Endothelial cell of umbilical vein (primary cell): Measurements from ENCODE around the gene KRT37. TPM values are rescaled to one million over a fixed set of nuclear protein-coding genes. Genes with fewer than 3 reads are reported as not detected.

Experiments
- BruUV-seq: library from RNA; stranded (reverse); fragments of 400-500 nt; replicated peaks from 2 replicates; lab custom pipeline; 2021; lab: Mats Ljungman, UMichigan
- CTCF ChIA-PET: fragments of 300-600, 350-600 bp; sonication (Branson Sonifier 250); formaldehyde crosslinking; loops from one replicate; lab custom pipeline; 2021; ENCODE audit warnings: antibody characterized with exemption, inconsistent platforms; lab: Charles Lee
- POLR2A ChIA-PET: fragments of 300-600, 350-600 bp; sonication (Branson Sonifier 250); formaldehyde crosslinking; loops from one replicate; lab custom pipeline; 2021; ENCODE audit warnings: antibody characterized with exemption, inconsistent platforms; lab: Charles Lee
- DNase-seq: peaks from one replicate; pipeline ENCODE4 v3.0.0-alpha.2; 2011; ENCODE audit warnings: low read depth, low spot score
- FAIRE-seq: peaks from 2 replicates; lab custom pipeline; 2011; peaks lifted over from hg19 to GRCh38; lab: Jason Lieb, UNC
- H2AFZ ChIP-seq: 2 replicates; pipeline ENCODE4 v1.6.0; 2012; ENCODE audit warnings: low read depth, low read length, control low read depth, inconsistent platforms
- H3K27ac ChIP-seq: 2 replicates; pipeline ENCODE4 v1.5.1; 2011; ENCODE audit warnings: low read depth, mild to moderate bottlenecking, control low read depth, low read length, moderate library complexity; ENCODE audit not compliant: insufficient read depth
- H3K27me3 ChIP-seq, 2 experiments: 2 replicates each; pipeline versions ENCODE4 v1.6.0 to v1.6.1; 2011; ENCODE audit warnings: low read length in 2 of 2, mixed read lengths in 1 of 2; ENCODE audit not compliant: control insufficient read depth in 2 of 2, insufficient read depth in 2 of 2
- H3K36me3 ChIP-seq, 2 experiments: 2 replicates in 1 of 2; 3 replicates in 1 of 2; pipeline ENCODE4 v1.5.1; 2011; ENCODE audit warnings: low read length in 2 of 2, mild to moderate bottlenecking in 1 of 2, moderate library complexity in 1 of 2; ENCODE audit not compliant: control insufficient read depth in 2 of 2, insufficient read depth in 2 of 2; ENCODE audit errors: extremely low read depth in 1 of 2
- H3K4me1 ChIP-seq: 3 replicates; pipeline ENCODE4 v1.5.1; 2011; ENCODE audit warnings: mild to moderate bottlenecking, low read length; ENCODE audit not compliant: control insufficient read depth, insufficient read depth; ENCODE audit errors: extremely low read depth
- H3K4me2 ChIP-seq: 2 replicates; pipeline ENCODE4 v1.6.1; 2011; ENCODE audit warnings: low read length, control low read depth, mixed read lengths; ENCODE audit not compliant: insufficient read depth
- H3K4me3 ChIP-seq, 3 experiments: fragments of 200-600 bp in 1 of 3; sonication (generic), shearing (Covaris generic) in 1 of 3; replicated peaks in 1 of 3; 2 replicates each; pipeline ENCODE4 v1.5.1; 2011 to 2016; ENCODE audit warnings: control low read depth in 3 of 3, low read length in 3 of 3, mild to moderate bottlenecking in 2 of 3, inconsistent platforms in 1 of 3, low read depth in 1 of 3, moderate library complexity in 1 of 3; ENCODE audit not compliant: insufficient read depth in 1 of 3
- H3K79me2 ChIP-seq: 2 replicates; pipeline ENCODE4 v1.6.0; 2012; ENCODE audit warnings: low read length, inconsistent platforms; ENCODE audit not compliant: control insufficient read depth, insufficient read depth
- H3K9ac ChIP-seq: replicated peaks from 2 replicates; pipeline ENCODE3; 2011; ENCODE audit warnings: low read length, control low read depth; ENCODE audit not compliant: insufficient read depth; ENCODE audit errors: extremely low read depth
- H3K9me1 ChIP-seq: replicated peaks from 3 replicates; pipeline ENCODE4 v1.6.0; 2011; ENCODE audit warnings: mild to moderate bottlenecking, low read length; ENCODE audit not compliant: control insufficient read depth, insufficient read depth; ENCODE audit errors: extremely low read depth
- H3K9me3 ChIP-seq: replicated peaks from 2 replicates; pipeline ENCODE4 v1.5.1; 2012; ENCODE audit warnings: low read length, inconsistent platforms; ENCODE audit not compliant: control insufficient read depth, insufficient read depth
- H4K20me1 ChIP-seq: replicated peaks from 2 replicates; pipeline ENCODE3; 2011; ENCODE audit warnings: mild to moderate bottlenecking, low read length; ENCODE audit not compliant: control insufficient read depth, insufficient read depth; ENCODE audit errors: extremely low read depth
- EZH2 ChIP-seq: IDR thresholded peaks from 2 replicates; pipeline ENCODE4 v1.6.1; 2012; ENCODE audit warnings: borderline replicate concordance, low read depth, mild to moderate bottlenecking, moderate library complexity, low read length, inconsistent platforms; ENCODE audit not compliant: severe bottlenecking
- GATA2 ChIP-seq: IDR thresholded peaks from 2 replicates; pipeline ENCODE4 v1.7.0; 2011; ENCODE audit warnings: low read depth, mild to moderate bottlenecking, moderate library complexity, mixed read lengths, low read length; ENCODE audit not compliant: insufficient read length, insufficient read depth
- JUN ChIP-seq: IDR thresholded peaks from 2 replicates; pipeline ENCODE4 v1.6.1; 2011; ENCODE audit warnings: borderline replicate concordance, low read depth; ENCODE audit not compliant: insufficient read length, insufficient read depth
- MAX ChIP-seq: IDR thresholded peaks from 2 replicates; pipeline ENCODE4 v1.6.1; 2011; ENCODE audit not compliant: insufficient read depth, insufficient read length
- MYC ChIP-seq: IDR thresholded peaks from one replicate; pipeline ENCODE4 v1.6.1; 2011; ENCODE audit warnings: mild to moderate bottlenecking, low read depth, low read length
- POLR2A ChIP-seq: IDR thresholded peaks from 2 replicates; pipeline ENCODE4 v1.6.1; 2012; ENCODE audit warnings: low read depth, mild to moderate bottlenecking, control low read depth, low read length
- dilution Hi-C: fragments of 300-500 bp; cut with MboI; formaldehyde crosslinking; loops from one replicate; pipeline ENCODE4 v1.15.0; 2019; ENCODE audit warnings: low sequenced_read_pairs; ENCODE audit not compliant: extremely low pct_ligation_motif_present
- intact Hi-C: fragments of 100-400 bp; cut with micrococcal nuclease; formaldehyde crosslinking; loops from one replicate; pipeline ENCODE4 v1.10.0; 2022
- polyA plus RNA-seq, 4 experiments: library from polyadenylated mRNA; depleted of rRNA in 3 of 4; stranded (reverse) in 3 of 4; unstranded in 1 of 4; fragments of >200 nt; gene quantifications; 2 replicates each; pipeline versions ENCODE4 v1.2.1 to v1.2.3, GENCODE V29; 2011 to 2012; ENCODE audit warnings: missing spikeins in 1 of 4
- total RNA-seq: library from RNA; stranded (reverse); gene quantifications from 2 replicates; pipeline ENCODE4 v1.2.3, GENCODE V29; 2021
- TF ChIP-seq, protein P1 (sequence below), 2 donors: IDR thresholded peaks; 1 replicate in 1 of 2; 2 replicates in 1 of 2; pipeline ENCODE4 v1.5.1; 2011; ENCODE audit warnings: low read length in 2 of 2, mild to moderate bottlenecking in 2 of 2, moderate library complexity in 2 of 2, control low read depth in 1 of 2, inconsistent platforms in 1 of 2, low read depth in 1 of 2; ENCODE audit not compliant: insufficient read depth in 1 of 2; ENCODE audit errors: extremely low read depth in 1 of 2

Gene KRT37
- total and polyA plus RNA-seq, 2 donors (not counting 3 experiments of a cell fraction or from before 2014, with no cell fraction given): not detected

- no TSS peak for BruUV-seq
- H3K36me3 ChIP-seq: no peaks in the 10 kb centered on the region
- POLR2A ChIA-PET: no interaction called here
- FAIRE-seq (no peak), DNase-seq (no peak)
- H3K4me2 ChIP-seq: no peak overlapping the region
- no peaks in the 10 kb centered on the region for H4K20me1 ChIP-seq
- H3K27ac ChIP-seq: no peak overlapping the region
- H3K9me1 ChIP-seq: no peaks in the 10 kb centered on the region
- H3K9ac ChIP-seq: no peak overlapping the region
- intact Hi-C loops (no loop called here), dilution Hi-C loops (no loop called here)
- CTCF ChIA-PET: interaction anchor here (1.0 kb wide), 1 partner anchor 18 kb away, joined by 3 read pairs; no protein-coding TSS in a partner anchor
- peaks cover 5 to 8% of the 10 kb centered on the region in 2 experiments for H3K27me3 ChIP-seq
- no peak overlapping the region for H3K4me3 ChIP-seq
- TF ChIP-seq, protein P1, sequence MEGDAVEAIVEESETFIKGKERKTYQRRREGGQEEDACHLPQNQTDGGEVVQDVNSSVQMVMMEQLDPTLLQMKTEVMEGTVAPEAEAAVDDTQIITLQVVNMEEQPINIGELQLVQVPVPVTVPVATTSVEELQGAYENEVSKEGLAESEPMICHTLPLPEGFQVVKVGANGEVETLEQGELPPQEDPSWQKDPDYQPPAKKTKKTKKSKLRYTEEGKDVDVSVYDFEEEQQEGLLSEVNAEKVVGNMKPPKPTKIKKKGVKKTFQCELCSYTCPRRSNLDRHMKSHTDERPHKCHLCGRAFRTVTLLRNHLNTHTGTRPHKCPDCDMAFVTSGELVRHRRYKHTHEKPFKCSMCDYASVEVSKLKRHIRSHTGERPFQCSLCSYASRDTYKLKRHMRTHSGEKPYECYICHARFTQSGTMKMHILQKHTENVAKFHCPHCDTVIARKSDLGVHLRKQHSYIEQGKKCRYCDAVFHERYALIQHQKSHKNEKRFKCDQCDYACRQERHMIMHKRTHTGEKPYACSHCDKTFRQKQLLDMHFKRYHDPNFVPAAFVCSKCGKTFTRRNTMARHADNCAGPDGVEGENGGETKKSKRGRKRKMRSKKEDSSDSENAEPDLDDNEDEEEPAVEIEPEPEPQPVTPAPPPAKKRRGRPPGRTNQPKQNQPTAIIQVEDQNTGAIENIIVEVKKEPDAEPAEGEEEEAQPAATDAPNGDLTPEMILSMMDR (IDR thresholded peaks at IDR 0.05; ENCODE audit: extremely low read depth in 1 of 2, insufficient read depth in 1 of 2, low read depth in 1 of 2, low read length in 2 of 2): no peak
- TF ChIP-seq MYC: no peak
- no peak for TF ChIP-seq JUN
- no peak for TF ChIP-seq MAX
- TF ChIP-seq POLR2A: no peak
- TF ChIP-seq GATA2: no peak
- TF ChIP-seq EZH2: no peak
- no peak overlapping the region for H2AFZ ChIP-seq
- no peaks in the 10 kb centered on the region for H3K4me1 ChIP-seq
- no peaks in the 10 kb centered on the region for H3K79me2 ChIP-seq
- no peaks in the 10 kb centered on the region for H3K9me3 ChIP-seq
Observed at GRCh38 chr17:41386227-41386626, 38.2 kb downstream of the KRT37 start.
